Heart left ventricle (tissue), 16 donors: ENCODE results near the gene ZFAND3. TPM values are rescaled to one million over a fixed set of nuclear protein-coding genes. Genes with fewer than 3 reads are reported as not detected.
A peak's percentile ranks its signal among the peaks of the same experiment; 100 is the strongest.

Experiments used
- ATAC-seq, 4 donors: fragments of 200-7000 bp; cut with Tn5 transposase; one replicate each; pipeline ENCODE4 v1.9.1; 2020 to 2022; ENCODE audit warnings: moderate library complexity in 4 of 4, mild to moderate bottlenecking in 3 of 4, moderate number of reproducible peaks in 1 of 4
- DNase-seq, 5 donors: peaks; one replicate each; pipeline ENCODE4 v3.0.0-alpha.2; 2020
- H3K27ac ChIP-seq, 12 donors: fragments of 200-600 bp; sonication (generic) in 4 of 12; one replicate each; pipeline versions ENCODE4 v1.5.0 to v1.8.0; 2016 to 2022; ENCODE audit warnings: mild to moderate bottlenecking in 2 of 12
- H3K27me3 ChIP-seq, 9 donors: fragments of 200-600 bp; sonication (generic) in 2 of 9; one replicate each; pipeline versions ENCODE4 v1.5.1 to v1.8.0; 2016 to 2022; ENCODE audit warnings: mild to moderate bottlenecking in 3 of 9
- H3K36me3 ChIP-seq, 9 donors: fragments of 200-600 bp; sonication (generic) in 2 of 9; one replicate each; pipeline versions ENCODE4 v1.5.0 to v1.8.0; 2018 to 2022; ENCODE audit warnings: mild to moderate bottlenecking in 2 of 9
- H3K4me1 ChIP-seq, 12 donors: fragments of 200-600 bp; sonication (generic) in 4 of 12; one replicate each; pipeline versions ENCODE4 v1.5.0 to v1.8.0; 2016 to 2022; ENCODE audit warnings: mild to moderate bottlenecking in 3 of 12
- H3K4me3 ChIP-seq, 12 donors: fragments of 200-600 bp; sonication (generic) in 4 of 12; one replicate each; pipeline versions ENCODE4 v1.5.0 to v1.8.0; 2017 to 2022; ENCODE audit warnings: mild to moderate bottlenecking in 9 of 12, moderate library complexity in 4 of 12
- H3K9me3 ChIP-seq, 12 donors: fragments of 200-600 bp; sonication (generic) in 4 of 12; one replicate each; pipeline versions ENCODE4 v1.5.0 to v1.8.0; 2016 to 2022; ENCODE audit warnings: mild to moderate bottlenecking in 1 of 12
- CTCF ChIP-seq, 12 donors: fragments of 200-600 bp; sonication (generic) in 4 of 12; IDR thresholded peaks; one replicate each; pipeline versions ENCODE4 v1.5.0 to v1.8.0; 2018 to 2022; ENCODE audit warnings: antibody characterized with exemption in 12 of 12, mild to moderate bottlenecking in 5 of 12
- POLR2A ChIP-seq, 2 donors: fragments of 450-650 bp; IDR thresholded peaks; one replicate each; pipeline ENCODE4 v1.6.1; 2017; ENCODE audit warnings: antibody characterized with exemption in 2 of 2, mild to moderate bottlenecking in 2 of 2, moderate library complexity in 2 of 2
- WGBS, 4 donors: extraction: QIAGEN DNeasy Blood & Tissue Kit in 2 of 4; methylation state at CpG; one replicate each; pipeline versions ENCODE4 v1.1.5 to v1.1.7; 2013 to 2018; 5-methylcytosine and 5-hydroxymethylcytosine counted together
- intact Hi-C, 10 donors: fragments of 100-400 bp; cut with DNase I; formaldehyde crosslinking; loops; one replicate each; pipeline versions ENCODE4 v1.11.1 to v1.14.2; 2022
- polyA plus RNA-seq, 2 donors: library from polyadenylated mRNA; stranded (reverse); fragments of 200-250 nt; gene quantifications; one replicate each; pipeline ENCODE4 v1.2.3, GENCODE V29; 2013
- total RNA-seq, 9 donors: library from RNA; depleted of rRNA in 2 of 9; stranded (reverse); fragments of >200 nt in 2 of 9; fragmentation: NEBNext Ultra II Directional in 3 of 9; extraction: Animal tissue kit (Norgen Biotek cat#: 25700) in 3 of 9; gene quantifications; one replicate each; pipeline versions ENCODE4 v1.1.0 to v1.2.4, GENCODE V29; 2016 to 2023
- donor health status: ischemic (EF 13 %, LVEDD 7.1; RV severe dilation, severe dysfunction).
- donor health status: healthy with polysubstance abuse.
- donor health status: DM: no; HTN: yes; CAD: no.
- donor health status: DM: no; HTN: no; CAD: no.
- donor health status: ischemic (EF 25% LVEDD 6.9; RV normal size, moderate dysfunction).
- donor health status: ischemic (EF 25% LVEDD 5.7; RV mildly dilated, moderate dysfunction).
- donor health status: healthy.
- donor health status: DM: yes; HTN: yes; CAD: no.
- donor health status: ischemic (EF 35%, LVEDD 5.7; RV mildly dilated, moderate dysfunction).
- donor health status: nonischemic (EF 11% LVEDD 7.7; RV severe dilation, severe dysfunction).
- donor health status: DM: yes; HTN: yes; CAD: no.
- donor health status: PGD.
- donor health status: ischemic (EF 29% LVEDD 5.4; RV normal size, mild dysfunction).
- donor health status: nonischemic (EF 23%, LVEDD 6.1; RV moderate dilation, normal function).

Gene ZFAND3
- total and polyA plus RNA-seq, 11 donors = 29.1 to 114 (median 88.2) TPM

- intact Hi-C loops = no loop called here
- TF ChIP-seq CTCF (IDR thresholded peaks at IDR 0.05) (no peak), POLR2A (IDR thresholded peaks at IDR 0.05) (no peak)
- ATAC-seq (no peak), DNase-seq (no peak)
- no peaks in the 10 kb centered on the region for H3K27me3 ChIP-seq
- no peak overlapping the region for H3K27ac ChIP-seq
- WGBS, 4 donors = 70 to 86% (median 78%) methylated on average over 1 of the region's 1 CpG
- no peaks in the 10 kb centered on the region for H3K36me3 ChIP-seq
- H3K9me3 ChIP-seq = peaks cover 0 to 13% (median 0%) of the 10 kb centered on the region in 12 donors
- H3K4me3 ChIP-seq = no peak overlapping the region
- peaks cover 0 to 24% (median 0%) of the 10 kb centered on the region in 12 donors for H3K4me1 ChIP-seq
Observed at GRCh38 chr6:37966801-37967200, 147.3 kb downstream of the ZFAND3 start.

- Histone ChIP-seq H3K27me3 (no peaks in the 10 kb centered on the region), H3K27ac (no peak overlapping the region), H3K9me3 (peaks cover 0 to 13% (median 0%) of the 10 kb centered on the region in 12 donors), H3K4me1 (peaks cover 0 to 31% (median 1%) of the 10 kb centered on the region in 12 donors), H3K4me3 (no peak overlapping the region), H3K36me3 (no peaks in the 10 kb centered on the region)
- DNase-seq (no peak), ATAC-seq (no peak)
- 96 to 97% (median 97%) methylated on average over 1 of the region's 1 CpG for WGBS, 4 donors
- TF ChIP-seq POLR2A (IDR thresholded peaks at IDR 0.05) = no peak
- TF ChIP-seq CTCF (IDR thresholded peaks at IDR 0.05) = no peak
- intact Hi-C loops = no loop called here
Observed at GRCh38 chr6:37967651-37968050, 148.1 kb downstream of the ZFAND3 start.

- no peak overlapping the region for H3K27ac ChIP-seq
- H3K36me3 ChIP-seq = no peaks in the 10 kb centered on the region
- H3K27me3 ChIP-seq = no peaks in the 10 kb centered on the region
- DNase-seq (no peak), ATAC-seq (peak in 3 of 4 donors; percentile 25 to 67 (median 64))
- WGBS, 4 donors = 58 to 72% (median 68%) methylated on average over 2 of the region's 2 CpGs
- H3K4me1 ChIP-seq = peaks cover 0 to 28% (median 1%) of the 10 kb centered on the region in 12 donors
- TF ChIP-seq CTCF (IDR thresholded peaks at IDR 0.05) = no peak
- TF ChIP-seq POLR2A (IDR thresholded peaks at IDR 0.05) = no peak
- H3K9me3 ChIP-seq = peaks cover 0 to 35% (median 9%) of the 10 kb centered on the region in 12 donors
- no peak overlapping the region for H3K4me3 ChIP-seq
- intact Hi-C loops = no loop called here
Observed at GRCh38 chr6:37971266-37971665, 151.7 kb downstream of the ZFAND3 start.

GRCh38 chr6:37971711-37972390 lies 152.3 kb downstream of the ZFAND3 start:
- peak in 1 of 5 donors; percentile 49 for DNase-seq
- Histone ChIP-seq H3K36me3 (no peaks in the 10 kb centered on the region), H3K4me3 (no peak overlapping the region), H3K4me1 (peaks cover 0 to 27% (median 1%) of the 10 kb centered on the region in 12 donors), H3K27me3 (no peaks in the 10 kb centered on the region), H3K27ac (no peak overlapping the region), H3K9me3 (peaks cover 0 to 35% (median 9%) of the 10 kb centered on the region in 12 donors)
- TF ChIP-seq POLR2A (IDR thresholded peaks at IDR 0.05) = no peak
- no peak for TF ChIP-seq CTCF (IDR thresholded peaks at IDR 0.05)
- peak; percentile 53 to 92 (median 70) for ATAC-seq
- intact Hi-C loops = no loop called here
- 75 to 80% (median 77%) methylated on average over 4 of the region's 4 CpGs for WGBS, 4 donors
